Loucy (cell line): ENCODE measurements around the gene TMEM135.
"Not testable (repeated sequence)": the region's sequence is repeated elsewhere in the genome, so short reads cannot be mapped to it uniquely, and the experiment has no call there.

Experiments
- EZH2phosphoT487 ChIP-seq: fragments of 200-600 bp; IDR thresholded peaks from 2 replicates; pipeline ENCODE4 v1.6.1; 2018; ENCODE audit warnings: antibody characterized with exemption, mild to moderate bottlenecking, moderate library complexity, borderline replicate concordance
- TF ChIP-seq, protein P1 (sequence below): fragments of 200-600 bp; sonication (generic); conservative IDR thresholded peaks from 2 replicates; pipeline ENCODE4 v1.5.1; 2014; ENCODE audit warnings: mild to moderate bottlenecking, antibody characterized with exemption, low read length

DNA sequence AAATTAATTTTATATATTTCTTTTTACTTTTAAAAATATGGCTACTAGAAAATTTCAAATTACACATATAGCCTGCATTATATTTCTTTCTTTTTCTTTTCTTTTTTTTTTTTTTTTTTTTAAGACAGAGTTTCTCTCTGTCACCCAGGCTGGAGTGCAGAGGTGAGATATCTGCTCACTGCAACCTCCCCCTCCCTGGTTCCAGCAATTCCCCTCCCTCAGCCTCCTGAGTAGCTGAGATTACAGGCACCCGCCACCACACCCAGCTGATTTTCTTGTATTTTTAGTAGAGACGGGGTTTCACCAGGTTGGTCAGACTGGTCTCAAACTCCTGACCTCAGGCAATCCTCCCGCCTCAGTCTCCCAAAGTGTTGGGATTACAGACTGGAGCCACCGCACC, 234.2 kb downstream of the TMEM135 start:
- TF ChIP-seq, protein P1, sequence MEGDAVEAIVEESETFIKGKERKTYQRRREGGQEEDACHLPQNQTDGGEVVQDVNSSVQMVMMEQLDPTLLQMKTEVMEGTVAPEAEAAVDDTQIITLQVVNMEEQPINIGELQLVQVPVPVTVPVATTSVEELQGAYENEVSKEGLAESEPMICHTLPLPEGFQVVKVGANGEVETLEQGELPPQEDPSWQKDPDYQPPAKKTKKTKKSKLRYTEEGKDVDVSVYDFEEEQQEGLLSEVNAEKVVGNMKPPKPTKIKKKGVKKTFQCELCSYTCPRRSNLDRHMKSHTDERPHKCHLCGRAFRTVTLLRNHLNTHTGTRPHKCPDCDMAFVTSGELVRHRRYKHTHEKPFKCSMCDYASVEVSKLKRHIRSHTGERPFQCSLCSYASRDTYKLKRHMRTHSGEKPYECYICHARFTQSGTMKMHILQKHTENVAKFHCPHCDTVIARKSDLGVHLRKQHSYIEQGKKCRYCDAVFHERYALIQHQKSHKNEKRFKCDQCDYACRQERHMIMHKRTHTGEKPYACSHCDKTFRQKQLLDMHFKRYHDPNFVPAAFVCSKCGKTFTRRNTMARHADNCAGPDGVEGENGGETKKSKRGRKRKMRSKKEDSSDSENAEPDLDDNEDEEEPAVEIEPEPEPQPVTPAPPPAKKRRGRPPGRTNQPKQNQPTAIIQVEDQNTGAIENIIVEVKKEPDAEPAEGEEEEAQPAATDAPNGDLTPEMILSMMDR: not testable (repeated sequence)
- not testable (repeated sequence) for TF ChIP-seq EZH2phosphoT487
